Subcutaneous adipose tissue (tissue), 4 donors: Measurements from ENCODE around the gene RNPS1. TPM values are rescaled to one million over a fixed set of nuclear protein-coding genes. Genes with fewer than 3 reads are reported as not detected.

Source experiments
- CTCF ChIP-seq: fragments of 450-650 bp; IDR thresholded peaks from one replicate; pipeline ENCODE4 v1.5.1; 2016; ENCODE audit warnings: low read depth, mild to moderate bottlenecking, control low read depth, antibody characterized with exemption, moderate library complexity
- total RNA-seq, 4 donors: library from RNA; depleted of rRNA; stranded (reverse); fragments of >200 nt; gene quantifications; one replicate each; pipeline ENCODE4 v1.1.0, GENCODE V29; 2016

The RNPS1 gene
- total RNA-seq, 4 donors from 2014 or later = 66.6 to 127 (median 75.3) TPM

GRCh38 chr16:2238838-2239675 lies 28.9 kb downstream of the RNPS1 start:
- TF ChIP-seq CTCF = no peak

- no peak for TF ChIP-seq CTCF
These were observed 29.6 kb downstream of the RNPS1 start for GRCh38 chr16:2238150-2238837.

- TF ChIP-seq CTCF = no peak
These were observed 30.3 kb downstream of the RNPS1 start for GRCh38 chr16:2237493-2238149.

GRCh38 chr16:2237102-2237482 lies 30.8 kb downstream of the RNPS1 start:
- TF ChIP-seq CTCF = no peak

- no peak for TF ChIP-seq CTCF
These were observed 31.4 kb downstream of the RNPS1 start, which contains the start of gene DNASE1L2 for GRCh38 chr16:2236337-2237101. DNASE1L2 (plus strand) TSS chr16:2236444; CDS start chr16:2236817, 373 bp downstream.

GRCh38 chr16:2235695-2236336 lies 32.1 kb downstream of the RNPS1 start:
- TF ChIP-seq CTCF = no peak
